ENCODE data around the gene MEI1.

DNA sequence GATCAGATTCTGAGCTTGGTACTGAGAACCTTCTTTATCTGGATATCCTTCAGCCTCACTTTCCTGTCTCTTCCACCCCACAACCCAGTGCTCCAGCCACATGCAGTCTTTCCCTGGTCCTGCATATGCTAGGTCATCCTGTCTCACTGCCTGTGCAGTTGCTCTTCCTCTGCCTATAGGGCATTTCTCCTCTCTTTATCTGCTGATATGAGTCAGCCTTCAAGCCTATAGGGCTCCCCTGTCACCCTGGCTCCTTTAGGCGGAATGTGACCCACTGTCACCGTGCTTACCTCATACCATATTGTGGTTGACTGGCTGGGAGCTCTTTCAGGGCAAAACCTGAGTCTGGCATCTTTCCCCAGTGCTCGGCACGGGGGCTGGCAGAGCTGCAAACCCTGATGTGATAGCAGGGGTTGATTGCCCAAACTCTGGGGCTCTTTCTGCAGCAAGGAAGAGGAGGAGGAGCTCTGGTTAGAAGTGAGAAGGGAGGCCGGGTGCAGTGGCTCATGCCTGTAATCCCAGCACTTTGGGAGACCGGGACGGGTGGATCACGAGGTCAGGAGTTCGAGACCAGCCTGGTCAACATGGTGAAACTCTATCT is 26.3 kb downstream of the MEI1 start:
- TF ChIP-seq SP1 (CRISPR knock-in tag; conservative IDR thresholded peaks at IDR 0.05) = no peak
- TF ChIP-seq, protein P1, sequence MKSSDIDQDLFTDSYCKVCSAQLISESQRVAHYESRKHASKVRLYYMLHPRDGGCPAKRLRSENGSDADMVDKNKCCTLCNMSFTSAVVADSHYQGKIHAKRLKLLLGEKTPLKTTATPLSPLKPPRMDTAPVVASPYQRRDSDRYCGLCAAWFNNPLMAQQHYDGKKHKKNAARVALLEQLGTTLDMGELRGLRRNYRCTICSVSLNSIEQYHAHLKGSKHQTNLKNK (CRISPR knock-in tag; IDR thresholded peaks at IDR 0.05) = no peak
- TF ChIP-seq NR1H2 (CRISPR knock-in tag; IDR thresholded peaks at IDR 0.05) = no peak
- no peak for TF ChIP-seq ZNF121 (CRISPR knock-in tag; IDR thresholded peaks at IDR 0.05)
- no peak for TF ChIP-seq IRF2 (CRISPR knock-in tag; IDR thresholded peaks at IDR 0.05; ENCODE audit: borderline replicate concordance, low read depth)
- TF ChIP-seq CTCF (IDR thresholded peaks at IDR 0.05) = no peak
- TF ChIP-seq, protein P2, sequence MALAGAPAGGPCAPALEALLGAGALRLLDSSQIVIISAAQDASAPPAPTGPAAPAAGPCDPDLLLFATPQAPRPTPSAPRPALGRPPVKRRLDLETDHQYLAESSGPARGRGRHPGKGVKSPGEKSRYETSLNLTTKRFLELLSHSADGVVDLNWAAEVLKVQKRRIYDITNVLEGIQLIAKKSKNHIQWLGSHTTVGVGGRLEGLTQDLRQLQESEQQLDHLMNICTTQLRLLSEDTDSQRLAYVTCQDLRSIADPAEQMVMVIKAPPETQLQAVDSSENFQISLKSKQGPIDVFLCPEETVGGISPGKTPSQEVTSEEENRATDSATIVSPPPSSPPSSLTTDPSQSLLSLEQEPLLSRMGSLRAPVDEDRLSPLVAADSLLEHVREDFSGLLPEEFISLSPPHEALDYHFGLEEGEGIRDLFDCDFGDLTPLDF (CRISPR knock-in tag; IDR thresholded peaks at IDR 0.05) = no peak
- no peak for TF ChIP-seq ATF3 (CRISPR knock-in tag; conservative IDR thresholded peaks at IDR 0.05)
- no peak for TF ChIP-seq ZNF512 (CRISPR knock-in tag; IDR thresholded peaks at IDR 0.05; ENCODE audit: borderline replicate concordance)
- no peak for TF ChIP-seq OVOL2 (CRISPR knock-in tag; IDR thresholded peaks at IDR 0.05; ENCODE audit: borderline replicate concordance)

All from WTC11 (cell line).